OCI-LY7 (cell line): ENCODE data around the gene IP6K3.

ENCODE experiments used
- EZH2phosphoT487 ChIP-seq: fragments of 200-600 bp; sonication (generic); IDR thresholded peaks from 2 replicates; pipeline ENCODE4 v1.6.1; 2018; ENCODE audit warnings: low read depth, borderline replicate concordance, mild to moderate bottlenecking, mixed run types, antibody characterized with exemption, low read length, moderate library complexity, mixed read lengths
- TF ChIP-seq, protein P1 (sequence below): fragments of 200-600 bp; sonication (generic); conservative IDR thresholded peaks from 2 replicates; pipeline ENCODE4 v1.5.1; 2014; ENCODE audit warnings: mild to moderate bottlenecking, antibody characterized with exemption, low read length, moderate library complexity, mixed read lengths

DNA sequence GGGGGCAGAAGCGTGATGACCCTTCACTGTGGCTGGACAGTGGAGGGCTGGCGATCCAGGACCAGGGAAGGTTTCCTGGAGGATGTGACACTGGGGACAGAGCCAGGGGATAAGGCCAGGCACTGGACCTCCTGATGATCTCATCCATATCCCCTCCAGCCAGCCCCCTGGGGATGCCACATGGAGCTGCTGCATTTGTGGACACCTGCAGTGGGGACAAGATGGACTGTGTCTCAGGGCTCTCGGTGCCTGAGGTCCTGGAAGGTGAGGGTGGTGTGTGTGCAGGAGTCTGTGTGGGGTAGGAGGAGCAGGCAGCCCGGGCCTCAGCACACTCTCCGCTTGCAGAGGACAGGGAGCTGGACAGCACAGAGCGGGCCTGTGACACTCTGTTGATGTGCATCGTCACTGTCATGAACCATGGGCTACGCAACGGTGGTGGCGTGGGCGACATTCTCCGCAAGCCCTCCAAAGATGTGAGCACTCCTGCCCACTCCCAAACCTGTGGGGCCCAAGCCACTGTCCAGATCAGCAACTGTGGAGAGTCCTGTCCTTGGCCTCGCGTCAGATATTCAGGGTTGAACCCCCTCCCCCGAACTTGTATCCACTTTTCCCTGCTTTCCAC is 55.1 kb downstream of the IP6K3 start:
- TF ChIP-seq, protein P1, sequence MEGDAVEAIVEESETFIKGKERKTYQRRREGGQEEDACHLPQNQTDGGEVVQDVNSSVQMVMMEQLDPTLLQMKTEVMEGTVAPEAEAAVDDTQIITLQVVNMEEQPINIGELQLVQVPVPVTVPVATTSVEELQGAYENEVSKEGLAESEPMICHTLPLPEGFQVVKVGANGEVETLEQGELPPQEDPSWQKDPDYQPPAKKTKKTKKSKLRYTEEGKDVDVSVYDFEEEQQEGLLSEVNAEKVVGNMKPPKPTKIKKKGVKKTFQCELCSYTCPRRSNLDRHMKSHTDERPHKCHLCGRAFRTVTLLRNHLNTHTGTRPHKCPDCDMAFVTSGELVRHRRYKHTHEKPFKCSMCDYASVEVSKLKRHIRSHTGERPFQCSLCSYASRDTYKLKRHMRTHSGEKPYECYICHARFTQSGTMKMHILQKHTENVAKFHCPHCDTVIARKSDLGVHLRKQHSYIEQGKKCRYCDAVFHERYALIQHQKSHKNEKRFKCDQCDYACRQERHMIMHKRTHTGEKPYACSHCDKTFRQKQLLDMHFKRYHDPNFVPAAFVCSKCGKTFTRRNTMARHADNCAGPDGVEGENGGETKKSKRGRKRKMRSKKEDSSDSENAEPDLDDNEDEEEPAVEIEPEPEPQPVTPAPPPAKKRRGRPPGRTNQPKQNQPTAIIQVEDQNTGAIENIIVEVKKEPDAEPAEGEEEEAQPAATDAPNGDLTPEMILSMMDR, result no peak
- no peak for TF ChIP-seq EZH2phosphoT487
